GM19099 (cell line): ENCODE data around the gene SH3D21.

ENCODE experiments used
- POLR2A ChIP-seq: IDR thresholded peaks from 3 replicates; pipeline ENCODE4 v1.6.1; 2011; ENCODE audit warnings: low read depth; ENCODE audit not compliant: insufficient read length; ENCODE audit errors: extremely low read depth

The SH3D21 gene

GRCh38 chr1:36306210-36306901 lies at the start of gene SH3D21:
SH3D21 (plus strand) TSS chr1:36306368; CDS start chr1:36306421, 53 bp downstream.
- no peak for TF ChIP-seq POLR2A

- no peak for TF ChIP-seq POLR2A
These were observed 49.4 kb upstream of the SH3D21 start for GRCh38 chr1:36256558-36257374.

GRCh38 chr1:36257375-36257767 lies 48.8 kb upstream of the SH3D21 start:
- no peak for TF ChIP-seq POLR2A

GRCh38 chr1:36258960-36259344 lies 47.2 kb upstream of the SH3D21 start:
- no peak for TF ChIP-seq POLR2A

GRCh38 chr1:36268981-36269380 lies 37.2 kb upstream of the SH3D21 start:
- TF ChIP-seq POLR2A: no peak

- TF ChIP-seq POLR2A: no peak
These were observed 36.7 kb upstream of the SH3D21 start for GRCh38 chr1:36269408-36269838.

- no peak for TF ChIP-seq POLR2A
These were observed 33.1 kb upstream of the SH3D21 start for GRCh38 chr1:36273024-36273423.

- TF ChIP-seq POLR2A: no peak
These were observed 32.0 kb upstream of the SH3D21 start for GRCh38 chr1:36274201-36274600.

- no peak for TF ChIP-seq POLR2A
These were observed 29.5 kb upstream of the SH3D21 start for GRCh38 chr1:36276688-36277087.

GRCh38 chr1:36279110-36279788 lies 26.9 kb upstream of the SH3D21 start:
- no peak for TF ChIP-seq POLR2A

- TF ChIP-seq POLR2A: no peak
These were observed 26.3 kb upstream of the SH3D21 start for GRCh38 chr1:36279789-36280296.

GRCh38 chr1:36284061-36284460 lies 22.1 kb upstream of the SH3D21 start:
- TF ChIP-seq POLR2A: no peak

GRCh38 chr1:36284517-36284916 lies 21.7 kb upstream of the SH3D21 start:
- TF ChIP-seq POLR2A: no peak

GRCh38 chr1:36285443-36286101 lies 20.6 kb upstream of the SH3D21 start:
- TF ChIP-seq POLR2A: no peak

GRCh38 chr1:36286802-36287201 lies 19.4 kb upstream of the SH3D21 start:
- TF ChIP-seq POLR2A: no peak
